ENCODE data around the gene ATP8B3. TPM values are rescaled to one million over a fixed set of nuclear protein-coding genes. Genes with fewer than 3 reads are reported as not detected.

The ATP8B3 gene, protein sequence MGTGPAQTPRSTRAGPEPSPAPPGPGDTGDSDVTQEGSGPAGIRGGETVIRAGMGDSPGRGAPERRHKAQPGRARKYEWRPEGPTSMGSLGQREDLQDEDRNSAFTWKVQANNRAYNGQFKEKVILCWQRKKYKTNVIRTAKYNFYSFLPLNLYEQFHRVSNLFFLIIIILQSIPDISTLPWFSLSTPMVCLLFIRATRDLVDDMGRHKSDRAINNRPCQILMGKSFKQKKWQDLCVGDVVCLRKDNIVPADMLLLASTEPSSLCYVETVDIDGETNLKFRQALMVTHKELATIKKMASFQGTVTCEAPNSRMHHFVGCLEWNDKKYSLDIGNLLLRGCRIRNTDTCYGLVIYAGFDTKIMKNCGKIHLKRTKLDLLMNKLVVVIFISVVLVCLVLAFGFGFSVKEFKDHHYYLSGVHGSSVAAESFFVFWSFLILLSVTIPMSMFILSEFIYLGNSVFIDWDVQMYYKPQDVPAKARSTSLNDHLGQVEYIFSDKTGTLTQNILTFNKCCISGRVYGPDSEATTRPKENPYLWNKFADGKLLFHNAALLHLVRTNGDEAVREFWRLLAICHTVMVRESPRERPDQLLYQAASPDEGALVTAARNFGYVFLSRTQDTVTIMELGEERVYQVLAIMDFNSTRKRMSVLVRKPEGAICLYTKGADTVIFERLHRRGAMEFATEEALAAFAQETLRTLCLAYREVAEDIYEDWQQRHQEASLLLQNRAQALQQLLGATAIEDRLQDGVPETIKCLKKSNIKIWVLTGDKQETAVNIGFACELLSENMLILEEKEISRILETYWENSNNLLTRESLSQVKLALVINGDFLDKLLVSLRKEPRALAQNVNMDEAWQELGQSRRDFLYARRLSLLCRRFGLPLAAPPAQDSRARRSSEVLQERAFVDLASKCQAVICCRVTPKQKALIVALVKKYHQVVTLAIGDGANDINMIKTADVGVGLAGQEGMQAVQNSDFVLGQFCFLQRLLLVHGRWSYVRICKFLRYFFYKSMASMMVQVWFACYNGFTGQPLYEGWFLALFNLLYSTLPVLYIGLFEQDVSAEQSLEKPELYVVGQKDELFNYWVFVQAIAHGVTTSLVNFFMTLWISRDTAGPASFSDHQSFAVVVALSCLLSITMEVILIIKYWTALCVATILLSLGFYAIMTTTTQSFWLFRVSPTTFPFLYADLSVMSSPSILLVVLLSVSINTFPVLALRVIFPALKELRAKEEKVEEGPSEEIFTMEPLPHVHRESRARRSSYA (N-terminal part only)
- 2.1 TPM for total RNA-seq

GRCh38 chr19:1811942-1812425, at the start of gene ATP8B3:
Gene ATP8B3 (minus strand): TSS chr19:1812276. CDS start chr19:1811736, 540 bp downstream.

GRCh38 chr19:1848399-1849131, 36.5 kb upstream of the ATP8B3 start, which contains the start of gene REXO1:
Gene REXO1 (minus strand): TSS chr19:1848483. CDS start chr19:1848358, 125 bp downstream.

GRCh38 chr19:1752757-1753728, 59.0 kb downstream of the ATP8B3 start, which contains the start of gene ONECUT3:
Gene ONECUT3 (plus strand): TSS chr19:1753506. CDS start chr19:1753663, 157 bp downstream.

Other genes with a start within 250 kb of the ATP8B3 start
- 31.4 TPM for gene MEX3D, start 244.0 kb downstream of the ATP8B3 start, total RNA-seq
- 82.3 TPM for gene MBD3, start 219.4 kb downstream of the ATP8B3 start, total RNA-seq
- gene UQCR11, start 206.8 kb downstream of the ATP8B3 start, total RNA-seq: 21.9 TPM
- 88.8 TPM for gene TCF3, start 159.7 kb downstream of the ATP8B3 start, total RNA-seq
- gene ONECUT3, start 58.8 kb downstream of the ATP8B3 start, total RNA-seq: 0.55 TPM
- 13.9 TPM for gene REXO1, start 36.2 kb upstream of the ATP8B3 start, total RNA-seq
- gene KLF16, start 51.3 kb upstream of the ATP8B3 start, total RNA-seq: 8.4 TPM
- gene ABHD17A, start 73.2 kb upstream of the ATP8B3 start, total RNA-seq: 47.7 TPM
- 2.4 TPM for gene ADAT3, start 93.1 kb upstream of the ATP8B3 start, total RNA-seq
- 44.6 TPM for gene SCAMP4, start 93.1 kb upstream of the ATP8B3 start, total RNA-seq
- 64.4 TPM for gene CSNK1G2, start 128.9 kb upstream of the ATP8B3 start, total RNA-seq
- 78.3 TPM for gene BTBD2, start 203.4 kb upstream of the ATP8B3 start, total RNA-seq
- 62.2 TPM for gene MKNK2, start 239.0 kb upstream of the ATP8B3 start, total RNA-seq